ENCODE results near the gene DRAXIN. TPM values are rescaled to one million over a fixed set of nuclear protein-coding genes. Genes with fewer than 3 reads are reported as not detected.

DRAXIN gene
- total RNA-seq, 2 donors from 2014 or later: 0.04 to 0.13 TPM

Other genes with a start within 250 kb of the DRAXIN start
- 1 to 10 TPM in 1 of 2 donors, under 1 TPM in 1; 0.56 to 1.8 TPM for gene DISP3, start 212.6 kb upstream of the DRAXIN start, total RNA-seq
- 1 to 10 TPM; 1.3 to 4.0 TPM for gene FBXO2, start 37.3 kb upstream of the DRAXIN start, total RNA-seq
- gene FBXO44, start 36.8 kb upstream of the DRAXIN start, total RNA-seq: 10 to 100 TPM; 13.8 to 21.7 TPM
- gene FBXO6, start 27.5 kb upstream of the DRAXIN start, total RNA-seq: 1 to 10 TPM; 2.0 to 6.2 TPM
- 10 to 100 TPM; 63.1 to 63.3 TPM for gene MAD2L2, start 10.6 kb upstream of the DRAXIN start, total RNA-seq
- 10 to 100 TPM in 1 of 2 donors, 1 to 10 TPM in 1; 7.5 to 14.3 TPM for gene AGTRAP, start 44.4 kb downstream of the DRAXIN start, total RNA-seq
- not detected for gene C1orf167, start 70.5 kb downstream of the DRAXIN start, total RNA-seq
- gene MTHFR, start 114.3 kb downstream of the DRAXIN start, total RNA-seq: 10 to 100 TPM; 13.3 to 16.2 TPM
- 10 to 100 TPM; 11.3 to 18.2 TPM for gene CLCN6, start 114.5 kb downstream of the DRAXIN start, total RNA-seq
- gene NPPA, start 156.1 kb downstream of the DRAXIN start, total RNA-seq: not detected
- gene NPPB, start 167.2 kb downstream of the DRAXIN start, total RNA-seq: not detected
- 10 to 100 TPM; 15.6 to 32.2 TPM for gene KIAA2013, start 234.7 kb downstream of the DRAXIN start, total RNA-seq
- gene PLOD1, start 243.0 kb downstream of the DRAXIN start, total RNA-seq: 10 to 100 TPM; 18.1 to 36.1 TPM

Measured in activated T-helper 17 cell treated with anti-CD3 and anti-CD28 coated beads, Interleukin-2, amount 50 U/mL, for 72 hours (primary cell).